Trophoblast cell (in vitro differentiated cells and primary cell): ENCODE measurements around the gene NEU4.

Experiments
- DNase-seq, 2 donors: peaks; one replicate each; pipeline ENCODE4 v3.0.0-alpha.2; 2016
- H2AFZ ChIP-seq: 2 replicates; pipeline ENCODE4 v1.6.1; 2013; ENCODE audit warnings: low read length, moderate library complexity, mild to moderate bottlenecking; ENCODE audit not compliant: insufficient read depth, poor library complexity
- H2AK5ac ChIP-seq: 2 replicates; pipeline ENCODE4 v1.6.1; 2013; ENCODE audit warnings: mild to moderate bottlenecking, low read length
- H2BK120ac ChIP-seq: 2 replicates; pipeline ENCODE4 v1.6.1; 2013; ENCODE audit warnings: low read length, mild to moderate bottlenecking, moderate library complexity; ENCODE audit not compliant: insufficient read depth, poor library complexity
- H2BK12ac ChIP-seq: 2 replicates; pipeline ENCODE4 v1.6.1; 2013; ENCODE audit warnings: mild to moderate bottlenecking, low read length, moderate library complexity
- H2BK5ac ChIP-seq: 2 replicates; pipeline ENCODE4 v1.6.1; 2013; ENCODE audit warnings: low read length, low read depth, moderate library complexity, mild to moderate bottlenecking; ENCODE audit not compliant: poor library complexity
- H3K14ac ChIP-seq: 2 replicates; pipeline ENCODE4 v1.6.1; 2013; ENCODE audit warnings: mild to moderate bottlenecking, low read length
- H3K18ac ChIP-seq: 2 replicates; pipeline ENCODE4 v1.6.1; 2013; ENCODE audit warnings: mild to moderate bottlenecking, low read length
- H3K23ac ChIP-seq: 2 replicates; pipeline ENCODE4 v1.6.1; 2013; ENCODE audit warnings: low read length
- H3K27ac ChIP-seq: 2 replicates; pipeline ENCODE4 v1.5.1; 2013; ENCODE audit warnings: low read depth, mild to moderate bottlenecking, inconsistent platforms, low read length, moderate library complexity
- H3K27me3 ChIP-seq: 2 replicates; pipeline ENCODE4 v1.6.1; 2013; ENCODE audit warnings: inconsistent platforms, mild to moderate bottlenecking, low read length, moderate library complexity; ENCODE audit not compliant: insufficient read depth
- H3K36me3 ChIP-seq, 2 experiments: 1 replicate in 1 of 2; 2 replicates in 1 of 2; pipeline ENCODE4 v1.6.1; 2013; ENCODE audit warnings: low read length in 2 of 2, mild to moderate bottlenecking in 2 of 2, moderate library complexity in 1 of 2; ENCODE audit not compliant: insufficient read depth in 2 of 2, control insufficient read depth in 1 of 2
- H3K4ac ChIP-seq: 2 replicates; pipeline ENCODE4 v1.6.1; 2013; ENCODE audit warnings: low read depth, mild to moderate bottlenecking, low read length, moderate library complexity
- H3K4me1 ChIP-seq, 2 experiments: 1 replicate in 1 of 2; 2 replicates in 1 of 2; pipeline ENCODE4 v1.6.1; 2013; ENCODE audit warnings: low read length in 2 of 2, mild to moderate bottlenecking in 2 of 2, moderate library complexity in 1 of 2; ENCODE audit not compliant: insufficient read depth in 2 of 2, control insufficient read depth in 1 of 2
- H3K4me2 ChIP-seq: 2 replicates; pipeline ENCODE4 v1.6.1; 2013; ENCODE audit warnings: inconsistent platforms, mild to moderate bottlenecking, low read length, moderate library complexity
- H3K4me3 ChIP-seq: 2 replicates; pipeline ENCODE4 v1.5.1; 2013; ENCODE audit warnings: mild to moderate bottlenecking, low read depth, low read length, inconsistent platforms
- H3K79me1 ChIP-seq: one replicate; pipeline ENCODE4 v1.6.1; 2013; ENCODE audit warnings: low read length
- H3K79me2 ChIP-seq: 2 replicates; pipeline ENCODE4 v1.6.1; 2013; ENCODE audit warnings: low read length, mild to moderate bottlenecking; ENCODE audit not compliant: control insufficient read depth, insufficient read depth, poor library complexity
- H3K9ac ChIP-seq: 2 replicates; pipeline ENCODE4 v1.6.1; 2013; ENCODE audit warnings: mild to moderate bottlenecking, low read length
- H3K9me3 ChIP-seq: 2 replicates; pipeline ENCODE4 v1.6.1; 2013; ENCODE audit warnings: low read depth, mild to moderate bottlenecking, control low read depth, inconsistent platforms, low read length; ENCODE audit not compliant: insufficient read depth
- H4K12ac ChIP-seq: 2 replicates; pipeline ENCODE4 v1.6.1; 2013; ENCODE audit warnings: low read depth, mild to moderate bottlenecking, low read length, moderate library complexity
- H4K8ac ChIP-seq: 2 replicates; pipeline ENCODE4 v1.6.1; 2013; ENCODE audit warnings: low read depth, mild to moderate bottlenecking, low read length, moderate library complexity
- H4K91ac ChIP-seq: one replicate; pipeline ENCODE4 v1.6.1; 2013; ENCODE audit warnings: low read depth, mild to moderate bottlenecking, low read length, moderate library complexity
- WGBS: extraction: QIAGEN DNeasy Blood & Tissue Kit; methylation state at CpG from one replicate; pipeline ENCODE4 v1.1.7; 2013; ENCODE audit warnings: missing lambda C conversion rate; ENCODE audit not compliant: insufficient read length, insufficient coverage; ENCODE audit errors: extremely low coverage; 5-methylcytosine and 5-hydroxymethylcytosine counted together

The NEU4 gene

DNA sequence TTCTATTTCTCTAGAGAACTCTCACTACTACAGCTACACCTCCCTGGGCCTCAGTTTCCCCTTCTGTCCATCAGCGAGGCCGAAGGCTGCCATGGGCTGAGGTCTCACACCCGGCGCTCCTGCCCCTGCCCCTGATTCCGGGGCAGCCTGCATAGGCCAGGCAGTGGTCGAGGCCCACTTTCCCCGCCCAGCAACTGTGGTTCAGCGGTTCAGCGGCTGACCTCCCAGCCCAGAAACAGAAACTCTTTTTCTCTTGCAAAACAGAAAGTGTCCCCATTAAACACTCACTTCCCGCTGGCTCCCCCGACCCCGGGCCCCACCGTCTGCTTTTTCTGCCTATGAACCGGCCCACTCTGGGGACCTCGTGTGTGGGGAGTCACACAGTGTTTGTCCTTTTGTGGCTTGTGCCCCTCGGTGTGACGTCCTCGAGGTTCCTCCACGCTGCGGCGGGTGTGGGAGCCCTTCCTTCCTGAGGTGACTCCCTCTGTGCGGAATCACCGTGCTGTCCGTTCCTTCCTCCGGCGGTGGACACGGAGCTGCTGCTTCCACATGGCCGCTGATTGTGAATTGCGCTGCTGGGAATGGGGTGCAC lies 33.7 kb downstream of the NEU4 start:
- H3K4me3 ChIP-seq, result no peak overlapping the region
- H3K79me1 ChIP-seq, result no peaks in the 10 kb centered on the region
- H3K4ac ChIP-seq, result no peak overlapping the region
- H3K14ac ChIP-seq, result no peak overlapping the region
- no peak overlapping the region for H3K9ac ChIP-seq
- no peaks in the 10 kb centered on the region for H3K36me3 ChIP-seq
- H3K27ac ChIP-seq, result no peak overlapping the region
- DNase-seq, result peak; percentile 5 to 42
- no peaks in the 10 kb centered on the region for H3K79me2 ChIP-seq
- H2BK5ac ChIP-seq, result no peak overlapping the region
- no peak overlapping the region for H4K91ac ChIP-seq
- H4K12ac ChIP-seq, result no peak overlapping the region
- H2AK5ac ChIP-seq, result no peak overlapping the region
- peaks cover 4 to 5% of the 10 kb centered on the region in 2 experiments for H3K4me1 ChIP-seq
- no peaks in the 10 kb centered on the region for H3K9me3 ChIP-seq
- WGBS, result no CpG with 5 or more reads among the region's 29 CpGs
- no peak overlapping the region for H4K8ac ChIP-seq
- no peak overlapping the region for H2BK120ac ChIP-seq
- no peak overlapping the region for H3K18ac ChIP-seq
- H3K4me2 ChIP-seq, result no peak overlapping the region
- no peak overlapping the region for H3K23ac ChIP-seq
- H2BK12ac ChIP-seq, result no peak overlapping the region
- peaks cover 10% of the 10 kb centered on the region for H3K27me3 ChIP-seq
- no peak overlapping the region for H2AFZ ChIP-seq

DNA sequence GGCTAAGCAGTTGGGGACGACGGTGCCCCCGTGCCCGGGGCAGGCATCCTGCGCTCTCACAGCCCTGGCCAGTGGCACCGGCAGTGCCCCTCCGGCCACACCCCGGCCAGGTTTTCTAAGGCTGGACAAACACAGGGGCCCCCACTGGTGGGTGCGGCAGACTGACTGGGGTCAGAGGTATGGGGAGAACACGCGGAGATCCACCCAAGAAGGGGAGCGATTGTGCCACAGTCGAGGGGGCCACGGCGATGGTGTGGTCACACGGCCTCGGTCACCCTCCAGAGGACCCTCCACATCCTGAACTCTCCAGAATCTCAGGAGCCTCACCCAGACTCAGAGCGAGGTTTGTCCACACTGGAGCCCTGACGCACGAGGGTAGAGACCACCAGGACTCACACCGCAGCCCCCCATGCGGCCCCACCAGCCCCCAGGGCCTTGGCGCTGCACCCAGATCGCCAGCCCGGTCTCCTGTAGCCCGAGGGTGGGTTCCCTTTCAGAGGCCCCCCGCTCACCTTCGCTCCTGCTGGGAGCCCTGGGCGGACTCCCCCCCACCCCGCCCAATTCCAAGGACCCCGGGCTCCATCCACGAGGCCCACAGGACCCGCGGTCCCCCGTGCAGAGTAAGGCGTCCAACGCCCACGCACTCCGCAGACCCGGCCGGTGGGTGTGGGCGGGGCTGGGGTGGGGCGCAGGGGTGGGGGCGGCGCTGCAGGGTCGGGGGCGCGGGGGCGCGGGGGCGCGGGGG lies 34.5 kb downstream of the NEU4 start:
- H4K8ac ChIP-seq, result no peak overlapping the region
- H3K4me2 ChIP-seq, result no peak overlapping the region
- WGBS, result no CpG with 5 or more reads among the region's 52 CpGs

DNA sequence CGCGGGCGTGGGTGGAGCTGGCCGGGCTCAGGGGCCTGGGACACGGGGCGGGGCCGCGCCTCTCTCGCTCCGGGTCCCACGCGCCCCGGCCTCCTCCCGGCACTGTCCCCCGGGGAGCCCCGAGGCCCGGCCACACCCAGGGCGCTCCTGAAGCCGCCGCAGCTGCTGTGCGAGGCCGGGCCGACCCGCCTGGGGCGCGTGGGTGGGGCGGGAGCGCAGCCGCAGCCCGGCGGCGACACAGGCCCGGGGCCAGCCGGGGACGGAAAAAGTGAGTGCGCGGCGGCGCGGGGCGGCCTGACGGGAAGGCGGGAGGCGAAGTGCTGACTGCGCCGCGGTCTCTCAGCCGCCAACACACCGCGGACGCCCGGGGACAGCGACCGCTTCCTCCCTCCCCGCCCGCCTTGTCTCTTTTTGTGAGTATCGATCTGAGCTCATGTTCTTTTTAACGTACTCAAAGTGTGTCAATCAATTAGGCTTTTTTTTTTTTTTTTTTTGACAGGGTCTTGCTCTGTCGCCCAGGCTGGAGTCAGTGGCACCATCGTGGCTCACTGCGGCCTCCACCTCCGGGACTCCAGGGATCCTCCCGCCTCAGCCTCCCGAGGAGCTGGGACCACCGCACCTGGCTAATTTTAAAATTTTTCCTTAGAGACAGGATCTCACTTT lies 35.2 kb downstream of the NEU4 start:
- H3K4me3 ChIP-seq, result no peak overlapping the region
- peaks cover 10% of the 10 kb centered on the region for H3K27me3 ChIP-seq
- H3K23ac ChIP-seq, result no peak overlapping the region
- no peak overlapping the region for H3K18ac ChIP-seq
- peaks cover 4 to 5% of the 10 kb centered on the region in 2 experiments for H3K4me1 ChIP-seq
- H3K79me2 ChIP-seq, result no peaks in the 10 kb centered on the region
- H3K4me2 ChIP-seq, result peak overlapping the region; percentile 78
- peak overlapping the region; percentile 46 for H2AFZ ChIP-seq
- H4K12ac ChIP-seq, result no peak overlapping the region
- DNase-seq, result peak; percentile 21 to 56
- H3K79me1 ChIP-seq, result no peaks in the 10 kb centered on the region
- H3K14ac ChIP-seq, result no peak overlapping the region
- H2BK120ac ChIP-seq, result no peak overlapping the region
- no peak overlapping the region for H2AK5ac ChIP-seq
- H3K9me3 ChIP-seq, result peaks cover 3% of the 10 kb centered on the region
- no peak overlapping the region for H4K91ac ChIP-seq
- no peaks in the 10 kb centered on the region for H3K36me3 ChIP-seq
- H3K27ac ChIP-seq, result no peak overlapping the region
- H2BK5ac ChIP-seq, result no peak overlapping the region
- no CpG with 5 or more reads among the region's 65 CpGs for WGBS
- H3K4ac ChIP-seq, result no peak overlapping the region
- no peak overlapping the region for H3K9ac ChIP-seq
- no peak overlapping the region for H4K8ac ChIP-seq
- H2BK12ac ChIP-seq, result no peak overlapping the region

More for the DNA sequence above, 34.5 kb downstream of the NEU4 start:
- no peak overlapping the region for H3K4ac ChIP-seq
- H3K23ac ChIP-seq, result no peak overlapping the region
- no peak overlapping the region for H3K9ac ChIP-seq
- no peaks in the 10 kb centered on the region for H3K79me1 ChIP-seq
- no peak overlapping the region for H3K18ac ChIP-seq
- no peak overlapping the region for H2BK5ac ChIP-seq
- H3K4me3 ChIP-seq, result no peak overlapping the region
- H3K36me3 ChIP-seq, result no peaks in the 10 kb centered on the region
- H3K79me2 ChIP-seq, result no peaks in the 10 kb centered on the region
- no peak overlapping the region for H3K14ac ChIP-seq
- no peak overlapping the region for H4K91ac ChIP-seq
- H2AK5ac ChIP-seq, result no peak overlapping the region
- H3K4me1 ChIP-seq, result peaks cover 4 to 5% of the 10 kb centered on the region in 2 experiments
- H2BK120ac ChIP-seq, result no peak overlapping the region
- no peak overlapping the region for H2AFZ ChIP-seq
- no peaks in the 10 kb centered on the region for H3K9me3 ChIP-seq
- H3K27me3 ChIP-seq, result peaks cover 10% of the 10 kb centered on the region
- no peak for DNase-seq
- no peak overlapping the region for H2BK12ac ChIP-seq
- H3K27ac ChIP-seq, result no peak overlapping the region
- H4K12ac ChIP-seq, result no peak overlapping the region

DNA sequence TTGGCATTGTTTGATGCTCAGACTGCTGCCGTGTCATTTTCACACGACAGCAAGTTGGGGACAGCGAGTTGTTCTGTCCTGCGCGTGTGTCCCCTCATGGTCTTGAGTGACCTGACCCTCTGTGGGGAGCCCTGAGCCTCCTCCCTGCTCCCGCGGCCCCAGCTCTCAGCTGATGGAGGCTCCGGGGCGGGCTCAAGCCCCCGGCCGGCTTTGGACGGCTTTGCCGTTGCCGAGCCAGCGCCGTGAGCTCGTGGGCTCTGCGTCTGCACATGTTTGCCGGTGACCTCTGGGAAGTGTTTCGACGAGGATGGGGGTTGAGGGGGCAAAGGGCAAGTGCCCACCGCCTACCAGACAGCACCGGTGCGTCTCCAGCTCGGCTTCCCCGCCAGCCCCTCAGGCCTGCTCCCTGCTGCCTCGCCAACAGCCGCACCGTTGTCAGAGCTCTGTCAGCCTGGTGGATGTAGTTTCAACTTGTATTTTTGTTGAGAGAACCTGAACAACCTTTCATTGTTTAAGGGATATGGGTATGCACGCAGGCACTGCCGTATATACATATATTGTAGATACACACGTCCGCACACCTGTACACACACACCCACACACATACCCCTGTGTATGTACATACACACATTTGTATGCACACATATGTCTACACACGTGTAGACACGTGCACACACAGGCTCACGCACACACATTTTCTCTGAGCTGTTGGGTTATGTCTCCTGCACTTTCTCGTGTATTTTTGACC lies 36.0 kb downstream of the NEU4 start:
- no peak overlapping the region for H3K14ac ChIP-seq
- no peaks in the 10 kb centered on the region for H3K79me2 ChIP-seq
- no peaks in the 10 kb centered on the region for H3K36me3 ChIP-seq
- no peak overlapping the region for H4K8ac ChIP-seq
- no peak overlapping the region for H2BK5ac ChIP-seq
- H4K91ac ChIP-seq, result no peak overlapping the region
- no CpG with 5 or more reads among the region's 37 CpGs for WGBS
- H2BK12ac ChIP-seq, result no peak overlapping the region
- H4K12ac ChIP-seq, result no peak overlapping the region
- no peak overlapping the region for H3K27ac ChIP-seq
- no peaks in the 10 kb centered on the region for H3K79me1 ChIP-seq
- H2AK5ac ChIP-seq, result no peak overlapping the region
- peaks cover 3% of the 10 kb centered on the region for H3K9me3 ChIP-seq
- H3K4me2 ChIP-seq, result no peak overlapping the region
- no peak for DNase-seq
- no peak overlapping the region for H3K4me3 ChIP-seq
- H3K9ac ChIP-seq, result no peak overlapping the region
- peaks cover 10% of the 10 kb centered on the region for H3K27me3 ChIP-seq
- H2AFZ ChIP-seq, result no peak overlapping the region
- H3K23ac ChIP-seq, result no peak overlapping the region
- H3K4me1 ChIP-seq, result peaks cover 4 to 5% of the 10 kb centered on the region in 2 experiments
- H3K18ac ChIP-seq, result no peak overlapping the region
- no peak overlapping the region for H3K4ac ChIP-seq
- H2BK120ac ChIP-seq, result no peak overlapping the region
